DMS153 (cell line): ENCODE results near the gene PTPRR.

ENCODE experiments used
- DNase-seq: peaks from one replicate; lab custom pipeline; 2025; lab: John Stamatoyannopoulos, UW

The PTPRR gene

DNA sequence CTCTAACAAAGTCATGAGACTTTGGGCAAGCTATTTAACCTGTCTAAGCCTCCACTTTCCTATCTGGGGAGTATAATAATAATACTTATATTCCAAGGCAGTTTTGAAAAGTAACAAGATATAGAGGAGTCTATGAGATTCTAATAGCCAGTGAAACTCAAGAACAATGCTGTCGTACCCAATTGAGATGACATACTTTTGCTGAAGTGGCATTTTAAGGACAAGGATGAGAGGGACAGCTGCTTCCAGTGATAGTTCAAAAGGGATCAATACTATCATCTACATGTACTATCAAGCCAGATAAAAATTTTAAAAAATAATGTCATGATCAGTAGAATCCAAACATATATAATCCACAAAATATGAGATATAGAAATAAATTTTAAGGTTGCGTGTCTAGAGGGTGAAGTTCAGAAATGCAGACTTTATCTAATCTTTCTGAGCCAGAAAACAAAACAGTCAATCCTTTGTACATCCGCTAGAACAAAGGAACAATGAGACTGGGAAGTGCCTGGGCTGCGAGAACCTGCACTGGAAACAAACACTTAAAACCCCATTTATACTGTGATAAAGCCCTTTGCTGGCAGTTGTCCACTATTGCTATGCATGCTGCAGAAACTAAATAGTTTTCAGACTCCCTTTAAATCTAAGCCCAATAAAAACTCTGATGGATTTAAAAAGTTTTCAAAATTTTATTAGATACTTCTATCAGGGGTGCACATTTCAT is 321.9 kb downstream of the PTPRR start:
- peak; percentile 42 for DNase-seq

DNA sequence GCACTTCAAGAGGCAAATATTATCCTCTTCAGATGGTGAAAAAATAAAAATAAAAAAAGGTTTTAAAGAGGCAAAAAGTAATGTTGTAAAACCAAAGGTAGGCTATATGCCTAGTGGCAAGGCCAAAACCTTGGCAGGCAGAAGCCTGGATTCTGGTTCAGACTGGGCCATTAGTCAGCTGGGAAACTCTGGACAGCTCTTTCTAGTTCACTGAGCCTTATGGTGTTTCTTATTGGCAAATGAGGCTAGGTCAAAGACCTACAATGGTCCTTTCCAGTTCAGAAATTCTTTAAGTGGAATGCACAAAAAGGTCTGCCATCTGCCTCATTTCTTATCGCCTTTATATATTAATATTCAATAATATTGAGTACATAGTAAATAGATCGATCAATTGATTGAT is 327.9 kb downstream of the PTPRR start:
- no peak for DNase-seq

DNA sequence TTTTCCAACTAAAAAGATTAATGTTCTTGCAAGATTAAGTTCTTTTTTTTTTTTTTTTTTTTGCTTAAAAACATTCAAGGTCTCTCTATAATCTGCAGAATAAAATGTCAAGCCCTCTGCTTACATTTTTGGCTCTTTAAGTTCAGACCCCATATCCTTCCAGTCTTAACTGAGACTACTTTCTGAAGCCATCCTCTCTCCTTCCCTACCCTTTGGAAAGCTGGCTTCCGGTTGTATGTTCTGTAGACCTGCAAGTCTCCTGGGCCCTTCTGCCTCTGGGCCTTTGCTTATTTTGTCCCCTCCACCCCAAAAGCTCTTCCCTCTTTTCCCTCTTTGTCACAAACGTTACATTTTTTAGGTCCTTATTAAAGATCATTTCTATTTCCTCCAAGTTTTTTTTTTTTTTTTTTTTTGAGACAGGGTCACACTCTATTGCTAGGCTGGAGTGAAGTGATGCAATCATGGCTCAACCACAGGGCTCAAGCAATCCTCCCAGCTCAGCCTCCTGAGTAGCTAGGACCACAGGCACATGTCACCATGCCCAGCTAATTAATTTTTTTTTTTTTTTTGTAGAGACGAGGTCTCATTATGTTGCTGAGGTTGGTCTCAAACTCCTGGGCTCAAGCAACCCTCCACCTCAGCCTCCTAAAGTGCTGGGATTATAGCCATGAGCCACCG is 329.9 kb downstream of the PTPRR start:
- no peak for DNase-seq

DNA sequence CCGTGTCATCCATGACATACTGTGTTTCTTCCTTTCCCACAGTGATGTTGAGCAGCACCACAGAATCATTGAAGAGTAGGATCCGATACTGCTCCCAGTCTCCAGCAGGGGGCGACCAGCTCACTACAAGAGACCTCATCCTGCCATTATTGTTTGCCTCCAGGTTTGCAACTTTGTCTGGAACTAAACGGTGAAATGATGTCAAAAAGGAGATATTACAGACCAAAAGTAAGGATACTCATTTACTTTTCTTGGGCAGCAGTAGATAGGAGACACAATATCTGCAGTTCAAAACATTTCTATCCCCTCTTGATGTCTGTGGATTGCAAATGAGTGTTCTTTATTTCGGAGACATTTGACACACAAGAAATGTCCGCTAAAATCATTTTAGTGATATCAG is 330.5 kb downstream of the PTPRR start:
- peak; percentile 28 for DNase-seq
